ENCODE measurements around the gene EMX2.

DNA sequence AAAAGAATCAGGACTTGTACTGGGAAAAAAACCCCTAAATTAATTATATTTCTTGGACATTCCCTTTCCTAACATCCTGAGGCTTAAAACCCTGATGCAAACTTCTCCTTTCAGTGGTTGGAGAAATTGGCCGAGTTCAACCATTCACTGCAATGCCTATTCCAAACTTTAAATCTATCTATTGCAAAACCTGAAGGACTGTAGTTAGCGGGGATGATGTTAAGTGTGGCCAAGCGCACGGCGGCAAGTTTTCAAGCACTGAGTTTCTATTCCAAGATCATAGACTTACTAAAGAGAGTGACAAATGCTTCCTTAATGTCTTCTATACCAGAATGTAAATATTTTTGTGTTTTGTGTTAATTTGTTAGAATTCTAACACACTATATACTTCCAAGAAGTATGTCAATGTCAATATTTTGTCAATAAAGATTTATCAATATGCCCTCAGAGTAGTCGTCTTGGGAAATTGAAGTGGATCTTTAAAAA, 6.6 kb downstream of the EMX2 start:
- TF ChIP-seq, protein P1, sequence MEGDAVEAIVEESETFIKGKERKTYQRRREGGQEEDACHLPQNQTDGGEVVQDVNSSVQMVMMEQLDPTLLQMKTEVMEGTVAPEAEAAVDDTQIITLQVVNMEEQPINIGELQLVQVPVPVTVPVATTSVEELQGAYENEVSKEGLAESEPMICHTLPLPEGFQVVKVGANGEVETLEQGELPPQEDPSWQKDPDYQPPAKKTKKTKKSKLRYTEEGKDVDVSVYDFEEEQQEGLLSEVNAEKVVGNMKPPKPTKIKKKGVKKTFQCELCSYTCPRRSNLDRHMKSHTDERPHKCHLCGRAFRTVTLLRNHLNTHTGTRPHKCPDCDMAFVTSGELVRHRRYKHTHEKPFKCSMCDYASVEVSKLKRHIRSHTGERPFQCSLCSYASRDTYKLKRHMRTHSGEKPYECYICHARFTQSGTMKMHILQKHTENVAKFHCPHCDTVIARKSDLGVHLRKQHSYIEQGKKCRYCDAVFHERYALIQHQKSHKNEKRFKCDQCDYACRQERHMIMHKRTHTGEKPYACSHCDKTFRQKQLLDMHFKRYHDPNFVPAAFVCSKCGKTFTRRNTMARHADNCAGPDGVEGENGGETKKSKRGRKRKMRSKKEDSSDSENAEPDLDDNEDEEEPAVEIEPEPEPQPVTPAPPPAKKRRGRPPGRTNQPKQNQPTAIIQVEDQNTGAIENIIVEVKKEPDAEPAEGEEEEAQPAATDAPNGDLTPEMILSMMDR (conservative IDR thresholded peaks at IDR 0.05; ENCODE audit: low read depth, low read length) = no peak
- no peak for TF ChIP-seq EZH2 (IDR thresholded peaks at IDR 0.05; ENCODE audit: borderline replicate concordance, low read depth, low read length, poor library complexity, severe bottlenecking)
